ENCODE data around the gene RAB20.

GRCh38 chr13:110518571-110518970, 43.0 kb downstream of the RAB20 start:
- TF ChIP-seq REST (IDR thresholded peaks at IDR 0.05; ENCODE audit: borderline replicate concordance) (no peak), TAF1 (IDR thresholded peaks at IDR 0.05; ENCODE audit: low read depth) (no peak), POLR2AphosphoS5 (IDR thresholded peaks at IDR 0.05) (no peak), RAD21 (conservative IDR thresholded peaks at IDR 0.05) (no peak), MXI1 (conservative IDR thresholded peaks at IDR 0.05; ENCODE audit: poor library complexity, severe bottlenecking) (no peak), EZH2 (IDR thresholded peaks at IDR 0.05; ENCODE audit: borderline replicate concordance, insufficient read depth, low read length, poor library complexity, severe bottlenecking) (no peak)
- TF ChIP-seq, protein P1, sequence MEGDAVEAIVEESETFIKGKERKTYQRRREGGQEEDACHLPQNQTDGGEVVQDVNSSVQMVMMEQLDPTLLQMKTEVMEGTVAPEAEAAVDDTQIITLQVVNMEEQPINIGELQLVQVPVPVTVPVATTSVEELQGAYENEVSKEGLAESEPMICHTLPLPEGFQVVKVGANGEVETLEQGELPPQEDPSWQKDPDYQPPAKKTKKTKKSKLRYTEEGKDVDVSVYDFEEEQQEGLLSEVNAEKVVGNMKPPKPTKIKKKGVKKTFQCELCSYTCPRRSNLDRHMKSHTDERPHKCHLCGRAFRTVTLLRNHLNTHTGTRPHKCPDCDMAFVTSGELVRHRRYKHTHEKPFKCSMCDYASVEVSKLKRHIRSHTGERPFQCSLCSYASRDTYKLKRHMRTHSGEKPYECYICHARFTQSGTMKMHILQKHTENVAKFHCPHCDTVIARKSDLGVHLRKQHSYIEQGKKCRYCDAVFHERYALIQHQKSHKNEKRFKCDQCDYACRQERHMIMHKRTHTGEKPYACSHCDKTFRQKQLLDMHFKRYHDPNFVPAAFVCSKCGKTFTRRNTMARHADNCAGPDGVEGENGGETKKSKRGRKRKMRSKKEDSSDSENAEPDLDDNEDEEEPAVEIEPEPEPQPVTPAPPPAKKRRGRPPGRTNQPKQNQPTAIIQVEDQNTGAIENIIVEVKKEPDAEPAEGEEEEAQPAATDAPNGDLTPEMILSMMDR (IDR thresholded peaks at IDR 0.05; ENCODE audit: poor library complexity, severe bottlenecking): no peak
